GM12878 (cell line): ENCODE results near the gene KRTAP1-4. TPM values are rescaled to one million over a fixed set of nuclear protein-coding genes. Genes with fewer than 3 reads are reported as not detected.
"Not testable (repeated sequence)": the region's sequence is repeated elsewhere in the genome, so short reads cannot be mapped to it uniquely, and the experiment has no call there.

Experiments
- ATAC-seq: fragments of 200-7000 bp; cut with Tn5 transposase; 3 replicates; pipeline ENCODE4 v1.9.1; 2020; ENCODE audit warnings: mild to moderate bottlenecking, moderate library complexity
- BruUV-seq: library from RNA; stranded (reverse); fragments of 400-500 nt; replicated peaks from 2 replicates; lab custom pipeline; 2021; lab: Mats Ljungman, UMichigan
- CTCF ChIA-PET: fragments of 300-600 bp; sonication (Branson Sonifier 250); formaldehyde crosslinking; extraction: SDS; loops from one replicate; lab custom pipeline; 2021; ENCODE audit warnings: inconsistent platforms; lab: Yijun Ruan, JAX
- POLR2A ChIA-PET: fragments of 350-600 bp; formaldehyde crosslinking; extraction: SDS; loops from one replicate; lab custom pipeline; 2021; ENCODE audit warnings: inconsistent platforms; lab: Charles Lee
- RAD21 ChIA-PET: fragments of 300-600 bp; sonication (Branson Sonifier 250); formaldehyde crosslinking; loops from one replicate; lab custom pipeline; 2023; ENCODE audit warnings: antibody characterized with exemption; ENCODE audit not compliant: unreplicated experiment; lab: Charles Lee
- SMC1A ChIA-PET: fragments of 300-600 bp; sonication (Branson Sonifier 250); formaldehyde crosslinking; loops from one replicate; lab custom pipeline; 2023; ENCODE audit not compliant: unreplicated experiment, uncharacterized antibody; lab: Charles Lee
- DNase-seq: peaks from one replicate; pipeline ENCODE4 v3.0.0-alpha.2; 2011; ENCODE audit warnings: low read depth, low spot score
- FAIRE-seq: peaks from 3 replicates; lab custom pipeline; 2011; peaks lifted over from hg19 to GRCh38; lab: Jason Lieb, UNC
- H2AFZ ChIP-seq: 2 replicates; pipeline ENCODE4 v1.6.0; 2011; ENCODE audit warnings: low read depth, low read length, control low read depth; ENCODE audit not compliant: control insufficient read depth
- H3K27ac ChIP-seq: 2 replicates; pipeline ENCODE4 v1.5.1; 2011; ENCODE audit warnings: control low read depth; ENCODE audit not compliant: control insufficient read depth, insufficient read depth
- H3K27me3 ChIP-seq, 2 experiments: replicated peaks in 1 of 2; 2 replicates each; pipeline versions ENCODE4 v1.6.0 to v1.6.1; 2011; ENCODE audit warnings: low read length in 1 of 2; ENCODE audit not compliant: control insufficient read depth in 2 of 2, insufficient read depth in 2 of 2
- H3K36me3 ChIP-seq, 2 experiments: 2 replicates each; pipeline ENCODE4 v1.5.1; 2011; ENCODE audit warnings: low read length in 1 of 2; ENCODE audit not compliant: control insufficient read depth in 2 of 2, insufficient read depth in 2 of 2
- H3K4me1 ChIP-seq: 2 replicates; pipeline ENCODE4 v1.6.1; 2011; ENCODE audit warnings: mild to moderate bottlenecking, low read length, moderate library complexity, mixed read lengths; ENCODE audit not compliant: control insufficient read depth, insufficient read depth
- H3K4me2 ChIP-seq: 2 replicates; pipeline ENCODE4 v1.6.0; 2011; ENCODE audit warnings: control low read depth; ENCODE audit not compliant: control insufficient read depth, insufficient read depth
- H3K4me3 ChIP-seq: fragments of 200-600 bp; sonication (generic); 2 replicates; pipeline ENCODE4 v1.5.1; 2016
- H3K79me2 ChIP-seq: 2 replicates; pipeline ENCODE4 v1.6.0; 2011; ENCODE audit warnings: low read length; ENCODE audit not compliant: control insufficient read depth, insufficient read depth
- H3K9ac ChIP-seq: 2 replicates; pipeline ENCODE4 v1.8.0; 2011; ENCODE audit warnings: low read length, control low read depth, mixed read lengths; ENCODE audit not compliant: control insufficient read depth, insufficient read depth
- H3K9me3 ChIP-seq: replicated peaks from 3 replicates; pipeline ENCODE4 v1.5.1; 2011; ENCODE audit warnings: mild to moderate bottlenecking, low read length; ENCODE audit not compliant: control insufficient read depth, insufficient read depth
- H4K20me1 ChIP-seq: 2 replicates; pipeline ENCODE4 v1.6.0; 2011; ENCODE audit not compliant: control insufficient read depth, insufficient read depth
- ATF7 ChIP-seq: fragments of 450-650 bp; IDR thresholded peaks from 2 replicates; pipeline ENCODE4 v1.6.1; 2016; ENCODE audit warnings: low read depth, mild to moderate bottlenecking
- CBX3 ChIP-seq: fragments of 200-600 bp; sonication (generic); IDR thresholded peaks from 2 replicates; pipeline ENCODE4 v1.6.1; 2016; ENCODE audit warnings: low read depth, borderline replicate concordance
- MYC ChIP-seq: IDR thresholded peaks from 2 replicates; pipeline ENCODE4 v1.6.1; 2011; ENCODE audit warnings: mild to moderate bottlenecking, low read length, moderate library complexity, inconsistent platforms; ENCODE audit not compliant: insufficient read depth, insufficient replicate concordance, insufficient read length, severe bottlenecking
- PAX5 ChIP-seq: IDR thresholded peaks from 2 replicates; pipeline ENCODE4 v1.6.1; 2011; ENCODE audit warnings: low read depth, low read length, borderline replicate concordance
- SMAD1 ChIP-seq: fragments of 450-650 bp; IDR thresholded peaks from 2 replicates; pipeline ENCODE4 v1.6.1; 2018; ENCODE audit warnings: mild to moderate bottlenecking, low read depth; ENCODE audit not compliant: partially characterized antibody
- SMAD5 ChIP-seq: IDR thresholded peaks from 2 replicates; pipeline ENCODE4 v1.6.1; 2016; ENCODE audit warnings: antibody characterized with exemption, low read depth
- SUZ12 ChIP-seq: fragments of 200-600 bp; sonication (generic); IDR thresholded peaks from one replicate; pipeline ENCODE4 v1.6.1; 2018; ENCODE audit warnings: antibody characterized with exemption, mild to moderate bottlenecking; ENCODE audit not compliant: unreplicated experiment
- TBL1XR1 ChIP-seq: IDR thresholded peaks from 2 replicates; pipeline ENCODE4 v1.6.1; 2012; ENCODE audit warnings: low read depth, low read length, improper control_type of control experiment
- ZBTB33 ChIP-seq: fragments of 450-650 bp; IDR thresholded peaks from 2 replicates; pipeline ENCODE4 v1.6.1; 2017; ENCODE audit warnings: mild to moderate bottlenecking
- ZNF622 ChIP-seq: fragments of 450-650 bp; IDR thresholded peaks from 2 replicates; pipeline ENCODE4 v1.6.1; 2017; ENCODE audit warnings: mild to moderate bottlenecking, inconsistent platforms
- WGBS: methylation state at CpG from one replicate; pipeline ENCODE4 v1.1.6; 2016; ENCODE audit warnings: low lambda C conversion rate; ENCODE audit not compliant: insufficient replicate concordance, insufficient coverage; ENCODE audit errors: missing lambda C conversion rate; 5-methylcytosine and 5-hydroxymethylcytosine counted together
- in situ Hi-C: fragments of 300-500 bp; cut with MboI; formaldehyde crosslinking; loops from 9 replicates; pipeline ENCODE4 v1.14.3; 2018; ENCODE audit warnings: mixed read lengths
- intact Hi-C: fragments of 100-400 bp; cut with micrococcal nuclease; formaldehyde crosslinking; loops from one replicate; pipeline ENCODE4 v1.14.2; 2022; ENCODE audit not compliant: unreplicated experiment
- polyA plus RNA-seq, 11 experiments: library from polyadenylated mRNA; depleted of rRNA in 4 of 11; unstranded in 6 of 11; stranded (reverse) in 5 of 11; fragments of >200 nt; fragmentation: Nextera tagmentation in 4 of 11; fragmentation: Illumina TruSeq in 1 of 11; extraction: Ambion mirVana in 4 of 11; extraction: Trizol in 1 of 11; gene quantifications; 1 replicate in 1 of 11; 2 replicates in 10 of 11; pipeline versions ENCODE4 v1.2.1 to v1.2.3, GENCODE V29; 2011 to 2016; ENCODE audit warnings: inconsistent platforms in 2 of 11, missing spikeins in 2 of 11, low read depth in 1 of 11
- total RNA-seq, 4 experiments: library from RNA; depleted of rRNA in 3 of 4; stranded (reverse); fragments of >200 nt in 3 of 4; fragmentation: Illumina TruSeq in 1 of 4; extraction: Trizol in 1 of 4; gene quantifications; 2 replicates each; pipeline versions ENCODE4 v1.2.1 to v1.2.3, GENCODE V29; 2013 to 2021

The KRTAP1-4 gene
- total and polyA plus RNA-seq, 10 of the 15 experiments (the other 5 are each of a cell fraction or from before 2014, with no cell fraction given), result not detected

GRCh38 chr17:41065016-41065689, 35.2 kb upstream of the KRTAP1-4 start:
- H3K4me1 ChIP-seq, H2AFZ ChIP-seq, H3K9ac ChIP-seq, H3K4me2 ChIP-seq, H3K9me3 ChIP-seq, H3K27me3 ChIP-seq, H3K36me3 ChIP-seq, H4K20me1 ChIP-seq, POLR2A ChIA-PET, BruUV-seq, FAIRE-seq, in situ Hi-C loops, H3K4me3 ChIP-seq, intact Hi-C loops, RAD21 ChIA-PET, ATAC-seq, DNase-seq, H3K79me2 ChIP-seq, SMC1A ChIA-PET, H3K27ac ChIP-seq: not testable (repeated sequence)
- CTCF ChIA-PET, result interaction anchor here (0.6 kb wide), 1 partner anchor 25 kb away, joined by 3 read pairs; no protein-coding TSS in a partner anchor
- 24% methylated on average over 7 of the region's 16 CpGs for WGBS

GRCh38 chr17:41064301-41064700, 34.3 kb upstream of the KRTAP1-4 start:
- WGBS, result 9% methylated on average over 1 of the region's 1 CpG
- ChIA-PET CTCF (no interaction called here), POLR2A (no interaction called here), SMC1A (no interaction called here), RAD21 (no interaction called here)
- H3K9ac ChIP-seq, result no peak overlapping the region
- H4K20me1 ChIP-seq, result no peaks in the 10 kb centered on the region
- no peaks in the 10 kb centered on the region for H3K36me3 ChIP-seq
- intact Hi-C loops (no loop called here), in situ Hi-C loops (no loop called here)
- no peaks in the 10 kb centered on the region for H3K79me2 ChIP-seq
- no peaks in the 10 kb centered on the region; a peak in 1 of 4 replicates for H3K27me3 ChIP-seq
- no peak overlapping the region for H3K4me3 ChIP-seq
- no peak overlapping the region for H2AFZ ChIP-seq
- no TSS peak for BruUV-seq
- no peak overlapping the region for H3K4me2 ChIP-seq
- FAIRE-seq (no peak), ATAC-seq (no peak), DNase-seq (no peak)
- H3K27ac ChIP-seq, result no peak overlapping the region
- no peaks in the 10 kb centered on the region for H3K9me3 ChIP-seq
- no peaks in the 10 kb centered on the region for H3K4me1 ChIP-seq
- TF ChIP-seq ATF7 (no peak), SMAD5 (no peak), SUZ12 (no peak), SMAD1 (no peak), ZNF622 (no peak), ZBTB33 (no peak), PAX5 (no peak), MYC (no peak), TBL1XR1 (no peak), CBX3 (no peak)
